Umbilical cord (tissue), 2 donors: ENCODE measurements around the gene BPGM. TPM values are rescaled to one million over a fixed set of nuclear protein-coding genes. Genes with fewer than 3 reads are reported as not detected.

Experiments used
- DNase-seq: peaks from one replicate; pipeline ENCODE4 v3.0.0-alpha.2; 2015; ENCODE audit warnings: low spot score
- total RNA-seq: library from RNA; depleted of rRNA; stranded (reverse); fragments of >200 nt; gene quantifications from one replicate; pipeline ENCODE4 v1.2.3, GENCODE V29; 2014; ENCODE audit warnings: low replicate concordance; ENCODE audit not compliant: insufficient read depth

The BPGM gene
- 96.8 TPM for total RNA-seq

GRCh38 chr7:134646425-134647305 is at the start of gene BPGM:
TSS of gene BPGM (plus strand) at chr7:134646853. CDS start at chr7:134661508, 14,655 bp downstream.
- peak; percentile 100 for DNase-seq

- no peak for DNase-seq
These were observed 47.3 kb upstream of the BPGM start for GRCh38 chr7:134599371-134599770.

GRCh38 chr7:134601459-134601858 is 45.2 kb upstream of the BPGM start:
- DNase-seq: no peak

- no peak for DNase-seq
These were observed 43.7 kb upstream of the BPGM start for GRCh38 chr7:134602881-134603451.

- peak; percentile 60 for DNase-seq
These were observed 40.4 kb upstream of the BPGM start for GRCh38 chr7:134605978-134606923.

- DNase-seq: no peak
These were observed 35.0 kb upstream of the BPGM start for GRCh38 chr7:134611611-134612151.

GRCh38 chr7:134612197-134612596 is 34.5 kb upstream of the BPGM start:
- DNase-seq: no peak

DNA sequence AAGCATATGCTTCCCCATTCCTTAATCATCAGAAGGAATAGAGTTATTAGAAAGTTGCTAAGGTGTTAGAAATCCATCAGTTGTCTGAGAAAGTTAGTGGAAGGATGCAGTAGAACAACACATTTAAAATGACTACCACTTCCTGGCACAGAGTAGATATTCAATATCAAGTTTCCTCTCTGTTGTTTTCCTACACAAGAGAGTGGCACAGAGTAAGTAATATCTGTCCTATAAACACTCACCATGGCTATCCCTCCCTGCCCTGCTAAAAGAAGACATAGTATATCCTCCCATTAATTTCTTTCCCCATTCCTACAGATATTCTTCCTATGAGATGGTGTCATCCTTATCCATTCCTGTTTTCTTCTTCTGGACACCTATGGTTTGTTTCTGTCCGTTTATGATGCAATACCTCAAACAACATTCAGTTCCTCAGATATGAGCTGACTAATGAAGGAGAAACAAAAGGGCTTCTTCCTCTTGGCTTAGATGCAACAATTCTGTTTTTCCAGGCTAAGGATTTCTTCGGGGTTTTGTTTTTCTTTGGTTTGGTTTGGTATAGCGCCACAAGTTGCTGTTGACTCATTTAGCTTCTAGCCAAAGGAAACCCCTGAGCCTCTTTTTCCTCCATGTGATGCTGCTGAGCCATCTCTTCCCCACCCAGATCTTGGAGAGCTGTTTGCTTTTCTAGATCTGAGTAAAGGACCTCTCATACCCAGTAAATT is 32.9 kb upstream of the BPGM start:
- peak; percentile 39 for DNase-seq

- no peak for DNase-seq
These were observed 30.0 kb upstream of the BPGM start for GRCh38 chr7:134616611-134617010.

- DNase-seq: peak; percentile 81
These were observed 27.7 kb upstream of the BPGM start for GRCh38 chr7:134618756-134619530.

- DNase-seq: no peak
These were observed 26.9 kb upstream of the BPGM start for GRCh38 chr7:134619627-134620331.

DNA sequence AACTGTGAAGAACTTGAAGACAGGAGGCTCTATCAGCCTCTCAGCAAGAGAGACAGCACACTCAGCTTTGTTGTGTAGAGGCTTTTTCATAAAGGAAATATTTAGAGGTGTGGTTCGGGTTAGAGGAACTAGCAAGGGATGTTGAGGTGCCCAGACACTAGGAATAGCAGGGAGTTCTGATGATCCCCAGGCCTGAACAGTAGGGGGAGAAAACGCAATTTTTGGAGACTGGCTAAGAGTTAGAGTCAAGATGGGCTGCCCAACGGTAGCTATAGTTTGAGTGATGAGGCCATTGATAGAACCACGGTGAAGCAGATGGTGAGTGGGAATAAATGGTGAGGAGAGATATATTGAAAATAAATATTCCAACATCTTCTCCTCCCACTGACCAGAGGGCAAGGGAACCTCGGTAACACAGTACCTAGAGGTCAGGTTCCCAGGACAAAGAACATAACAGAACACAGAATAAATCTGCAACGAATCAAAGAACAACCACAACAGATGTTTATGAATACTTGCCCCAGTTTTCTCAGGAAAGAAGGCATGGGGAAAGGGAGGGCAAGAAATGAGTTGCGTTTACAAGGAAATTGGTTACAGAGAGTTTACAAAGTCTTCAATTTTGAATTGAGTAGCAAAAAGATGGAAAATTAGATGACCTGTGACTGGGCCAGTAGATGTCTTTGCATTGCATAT is 24.2 kb upstream of the BPGM start:
- DNase-seq: no peak

DNA sequence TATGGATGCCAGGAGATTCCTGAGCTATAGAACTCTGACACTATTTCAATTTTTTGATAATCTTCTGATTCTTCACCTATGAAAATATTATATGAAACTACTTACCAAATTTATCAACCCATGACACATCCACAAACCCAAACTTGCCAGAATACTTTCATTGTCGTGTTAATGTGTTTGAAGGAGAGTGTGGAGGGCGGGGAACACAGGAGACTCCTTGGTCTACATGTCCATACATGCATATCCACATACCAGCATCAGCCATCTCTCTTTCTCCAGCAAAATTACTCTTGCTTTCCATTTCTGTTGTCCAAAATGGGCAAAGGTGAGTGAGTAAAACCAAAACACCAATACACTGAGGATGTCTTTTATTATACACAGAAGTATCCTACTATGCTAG is 23.5 kb upstream of the BPGM start:
- no peak for DNase-seq

DNA sequence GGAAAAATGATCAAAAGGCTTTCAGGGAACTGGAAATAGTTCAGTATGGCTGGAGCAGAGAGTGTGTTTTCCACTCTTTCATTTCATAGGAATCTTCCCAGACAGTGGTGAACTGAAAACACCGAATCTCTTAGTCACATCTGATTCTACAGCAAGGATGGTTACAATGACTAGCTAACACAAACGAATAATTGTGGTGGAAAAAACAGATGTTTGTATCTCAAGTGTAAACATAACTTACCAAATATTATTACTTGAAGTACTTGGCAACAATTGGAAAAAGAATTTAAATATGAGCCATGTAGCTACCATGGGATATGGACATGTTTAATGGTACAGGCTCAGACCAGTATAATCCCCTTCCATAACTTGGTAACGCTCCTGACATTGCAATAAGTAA is 21.1 kb upstream of the BPGM start:
- DNase-seq: no peak

DNA sequence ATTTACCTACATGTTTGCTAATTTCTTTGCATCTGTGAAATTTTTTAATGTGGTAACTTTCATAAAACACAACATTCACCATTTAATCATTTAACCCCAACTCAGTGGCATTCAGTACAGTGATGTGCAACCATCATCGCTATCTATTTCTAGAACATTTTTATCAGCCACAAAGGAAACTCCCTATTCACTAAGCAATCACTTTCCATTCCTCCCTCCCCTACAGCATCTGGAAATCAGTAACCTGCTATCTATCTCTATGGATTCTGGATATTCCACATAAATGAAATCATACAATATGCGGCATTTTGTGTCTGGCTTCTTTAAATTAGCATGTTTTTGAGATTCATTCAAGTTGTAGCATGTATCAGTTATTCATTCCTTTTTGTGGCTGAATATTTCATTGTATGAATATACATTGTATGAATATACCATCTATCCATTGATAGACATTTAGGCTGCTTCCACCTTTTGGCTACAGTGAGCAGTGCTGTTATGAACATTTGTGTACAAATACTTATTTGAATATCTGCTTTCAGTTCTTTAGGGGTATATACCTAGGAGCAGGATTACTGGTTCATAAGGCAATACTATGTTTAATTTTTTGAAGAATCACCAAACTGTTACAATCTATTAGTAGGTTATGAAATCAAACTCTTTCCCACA is 19.4 kb upstream of the BPGM start:
- no peak for DNase-seq

DNA sequence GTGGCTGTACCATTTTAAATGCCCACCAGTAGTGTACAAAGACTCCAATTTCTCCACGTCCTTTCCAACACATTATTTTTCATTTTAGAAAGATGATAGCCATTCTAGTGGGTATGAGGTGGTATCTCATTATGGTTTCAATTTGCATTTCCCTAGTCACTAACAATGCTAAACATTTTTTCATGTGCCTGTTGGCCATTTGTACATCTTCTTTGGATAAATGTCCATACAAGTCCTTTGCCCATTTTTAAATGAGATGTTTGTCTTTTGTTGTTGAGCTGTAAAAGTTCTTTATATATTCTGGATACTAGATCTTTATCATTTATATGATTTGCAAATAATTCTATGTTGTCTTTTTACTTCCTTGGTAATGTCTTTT is 18.9 kb upstream of the BPGM start:
- DNase-seq: no peak

GRCh38 chr7:134629445-134629844 is 17.2 kb upstream of the BPGM start:
- DNase-seq: no peak

- no peak for DNase-seq
These were observed 16.4 kb upstream of the BPGM start for GRCh38 chr7:134630237-134630636.
